Measurements from ENCODE around the gene NKX6-2.
"Not testable (repeated sequence)": the region's sequence is repeated elsewhere in the genome, so short reads cannot be mapped to it uniquely, and the experiment has no call there.

Gene NKX6-2

DNA sequence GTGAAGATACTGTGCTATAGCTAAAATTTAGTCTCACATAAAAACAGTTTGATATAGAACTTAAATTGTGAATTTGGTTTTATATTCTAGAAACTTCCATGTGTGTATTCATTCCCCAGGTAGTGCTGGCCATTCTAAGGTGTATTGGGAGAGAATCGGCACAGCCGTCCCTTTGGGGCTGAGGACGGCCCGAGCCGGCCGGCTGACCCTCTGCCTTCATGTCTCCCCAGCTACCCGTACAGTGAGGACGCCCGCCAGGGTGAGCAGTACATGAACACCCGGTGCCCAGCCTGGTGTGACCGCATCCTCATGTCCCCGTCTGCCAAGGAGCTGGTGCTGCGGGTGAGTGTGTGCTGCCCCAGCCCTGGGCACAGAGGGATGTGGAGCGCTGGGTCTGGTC, 8.5 kb downstream of the NKX6-2 start:
- no peak for DNase-seq (ENCODE audit: low read depth)
- H3K4me3 ChIP-seq (ENCODE audit: low read depth, low read length), result no peak overlapping the region
- TF ChIP-seq, protein P1, sequence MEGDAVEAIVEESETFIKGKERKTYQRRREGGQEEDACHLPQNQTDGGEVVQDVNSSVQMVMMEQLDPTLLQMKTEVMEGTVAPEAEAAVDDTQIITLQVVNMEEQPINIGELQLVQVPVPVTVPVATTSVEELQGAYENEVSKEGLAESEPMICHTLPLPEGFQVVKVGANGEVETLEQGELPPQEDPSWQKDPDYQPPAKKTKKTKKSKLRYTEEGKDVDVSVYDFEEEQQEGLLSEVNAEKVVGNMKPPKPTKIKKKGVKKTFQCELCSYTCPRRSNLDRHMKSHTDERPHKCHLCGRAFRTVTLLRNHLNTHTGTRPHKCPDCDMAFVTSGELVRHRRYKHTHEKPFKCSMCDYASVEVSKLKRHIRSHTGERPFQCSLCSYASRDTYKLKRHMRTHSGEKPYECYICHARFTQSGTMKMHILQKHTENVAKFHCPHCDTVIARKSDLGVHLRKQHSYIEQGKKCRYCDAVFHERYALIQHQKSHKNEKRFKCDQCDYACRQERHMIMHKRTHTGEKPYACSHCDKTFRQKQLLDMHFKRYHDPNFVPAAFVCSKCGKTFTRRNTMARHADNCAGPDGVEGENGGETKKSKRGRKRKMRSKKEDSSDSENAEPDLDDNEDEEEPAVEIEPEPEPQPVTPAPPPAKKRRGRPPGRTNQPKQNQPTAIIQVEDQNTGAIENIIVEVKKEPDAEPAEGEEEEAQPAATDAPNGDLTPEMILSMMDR (IDR thresholded peaks at IDR 0.05; ENCODE audit: insufficient read depth, low read depth, low read length, missing control alignments), result no peak

DNA sequence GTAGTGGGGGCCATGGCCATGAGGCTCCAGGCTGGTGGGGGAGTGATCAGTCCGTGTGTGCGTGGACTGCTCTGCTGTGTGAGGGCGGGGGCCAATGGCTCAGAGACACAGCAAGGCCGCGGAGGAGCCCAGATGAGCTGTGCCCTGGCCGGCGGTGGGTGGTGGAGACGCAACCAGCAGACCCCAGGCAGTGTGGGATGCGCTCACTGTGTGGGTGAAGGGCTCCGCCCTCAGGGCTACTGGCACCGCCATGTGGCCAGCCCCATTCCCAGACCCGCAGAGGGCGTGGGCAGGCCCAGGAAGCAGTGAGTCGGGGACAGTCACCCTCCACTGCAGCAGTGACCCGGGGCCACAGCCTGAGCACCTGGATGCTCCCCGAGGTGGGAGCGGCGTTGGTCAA, 9.1 kb downstream of the NKX6-2 start:
- no peak for DNase-seq (ENCODE audit: low read depth)
- no peak overlapping the region for H3K4me3 ChIP-seq (ENCODE audit: low read depth, low read length)
- TF ChIP-seq, protein P1 (IDR thresholded peaks at IDR 0.05; ENCODE audit: insufficient read depth, low read depth, low read length, missing control alignments), result no peak

DNA sequence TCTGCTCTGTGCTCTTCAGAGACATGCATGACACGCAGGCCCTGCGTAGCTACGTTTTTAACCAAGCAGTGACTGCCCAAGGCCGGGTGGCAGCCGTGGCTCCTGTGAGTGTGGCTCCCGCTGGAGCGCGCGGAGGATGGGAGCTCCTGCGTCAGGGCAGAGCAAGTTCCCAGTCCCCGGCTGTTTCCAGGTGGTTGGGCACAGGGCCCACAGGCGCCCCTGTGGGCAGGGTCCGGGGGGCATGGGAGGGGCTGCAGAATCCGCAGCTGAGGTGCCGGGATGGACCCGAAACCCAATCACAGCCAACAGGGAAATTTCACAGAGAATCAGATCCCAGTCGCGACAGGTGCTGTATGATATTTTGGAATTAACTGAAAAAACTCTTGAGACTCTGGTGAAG, 9.8 kb downstream of the NKX6-2 start:
- TF ChIP-seq, protein P1 (IDR thresholded peaks at IDR 0.05; ENCODE audit: insufficient read depth, low read depth, low read length, missing control alignments), result no peak
- H3K4me3 ChIP-seq (ENCODE audit: low read depth, low read length), result no peak overlapping the region
- no peak for DNase-seq (ENCODE audit: low read depth)

DNA sequence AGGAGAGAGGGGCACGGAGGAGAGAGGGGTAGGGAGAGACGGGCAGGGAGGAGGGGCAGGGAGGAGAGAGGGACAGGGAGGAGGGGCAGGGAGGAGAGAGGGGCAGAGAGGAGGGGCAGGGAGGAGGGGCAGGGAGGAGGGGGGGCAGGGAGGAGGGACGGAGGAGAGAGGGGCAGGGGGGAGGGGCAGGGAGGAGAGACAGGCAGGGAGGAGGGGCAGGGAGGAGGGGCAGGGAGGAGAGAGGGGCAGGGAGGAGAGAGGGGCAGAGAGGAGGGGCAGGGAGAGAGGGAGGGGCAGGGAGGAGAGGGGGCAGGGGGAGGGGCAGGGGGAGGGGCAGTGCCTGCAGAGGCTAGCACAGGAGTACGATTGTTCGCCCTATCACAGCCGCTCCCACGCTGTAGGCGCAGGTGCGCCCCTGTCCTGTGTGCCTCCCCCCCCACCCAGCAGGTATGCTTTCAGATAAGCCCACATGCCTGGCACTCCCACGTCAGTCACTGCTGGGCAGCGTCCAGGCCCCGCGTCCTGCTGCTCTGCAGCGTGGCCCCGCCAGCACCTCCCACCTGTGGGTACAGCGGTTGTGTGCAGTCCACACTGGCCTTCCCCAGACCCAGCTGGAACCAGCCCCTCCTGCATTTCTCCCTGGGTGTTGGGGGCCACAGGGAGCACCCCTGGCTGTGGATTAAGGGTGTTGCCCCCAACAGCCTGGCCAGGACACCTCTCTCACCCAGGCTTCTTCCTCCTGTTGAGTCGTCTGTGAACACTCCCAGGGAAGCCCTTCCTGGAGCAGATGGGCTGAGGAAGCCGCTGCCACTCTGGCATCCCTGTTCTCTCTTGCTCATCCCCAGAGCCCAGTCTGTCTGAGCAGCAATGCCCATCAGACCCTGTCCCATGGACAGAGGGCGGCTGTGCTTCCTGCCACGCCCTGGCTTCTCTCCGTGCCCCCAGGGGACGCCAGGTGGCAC, 10.8 kb downstream of the NKX6-2 start:
- no peak overlapping the region for H3K4me3 ChIP-seq (ENCODE audit: low read depth, low read length)
- TF ChIP-seq, protein P1 (IDR thresholded peaks at IDR 0.05; ENCODE audit: insufficient read depth, low read depth, low read length, missing control alignments), result no peak
- no peak for DNase-seq (ENCODE audit: low read depth)

DNA sequence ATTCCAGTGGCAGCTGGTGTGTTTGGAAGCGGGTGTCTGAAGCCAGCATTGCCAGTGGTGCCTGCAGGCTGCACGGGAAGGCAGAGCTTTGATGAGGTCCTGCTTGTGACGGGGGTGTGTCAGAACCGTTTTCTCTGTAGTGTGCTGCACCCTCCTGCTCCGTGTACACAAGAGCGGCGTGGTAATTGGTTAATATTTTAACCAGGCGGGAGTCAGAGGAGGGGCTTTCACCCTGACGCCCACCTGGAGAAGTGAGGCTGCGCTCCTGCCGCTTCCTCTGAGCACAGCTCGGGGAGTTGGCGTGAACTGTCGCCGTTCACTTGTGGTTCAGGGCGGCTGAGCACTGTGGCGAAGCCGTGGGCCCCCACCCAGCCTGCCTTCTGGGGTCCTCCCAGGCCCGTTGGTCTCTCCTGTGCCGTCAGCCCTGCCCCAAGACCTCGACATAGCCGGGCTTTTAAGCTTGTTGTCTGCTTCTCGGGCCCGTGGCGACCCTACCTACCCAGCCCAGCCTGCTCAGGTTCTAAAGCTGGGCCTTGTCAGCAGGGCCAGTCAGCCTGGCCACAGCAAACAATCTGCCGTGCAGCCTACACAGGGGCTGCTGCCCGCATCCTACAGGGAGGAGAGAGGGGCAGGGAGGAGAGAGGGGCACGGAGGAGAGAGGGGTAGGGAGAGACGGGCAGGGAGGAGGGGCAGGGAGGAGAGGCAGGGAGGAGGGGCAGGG, 11.6 kb downstream of the NKX6-2 start:
- no peak overlapping the region for H3K4me3 ChIP-seq (ENCODE audit: low read depth, low read length)
- TF ChIP-seq, protein P1 (IDR thresholded peaks at IDR 0.05; ENCODE audit: insufficient read depth, low read depth, low read length, missing control alignments), result no peak
- DNase-seq (ENCODE audit: low read depth), result no peak

DNA sequence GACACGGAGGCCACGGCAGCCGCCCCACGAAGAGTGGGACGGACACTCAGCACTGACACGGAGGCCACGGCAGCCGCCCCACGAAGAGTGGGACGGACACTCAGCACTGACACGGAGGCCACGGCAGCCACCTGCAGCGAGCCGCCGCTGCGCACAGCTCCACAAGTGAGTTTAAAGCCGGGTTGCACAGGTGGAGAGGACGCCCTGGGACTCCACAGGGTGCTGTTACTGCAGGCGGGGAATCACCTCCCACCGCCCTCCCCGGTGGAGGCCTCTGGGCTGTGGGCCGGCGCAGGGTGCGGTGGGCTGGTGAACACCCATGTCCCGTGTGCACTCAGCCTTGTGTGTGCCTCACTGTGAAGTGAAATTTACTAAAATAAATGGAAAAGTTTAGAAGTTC, 13.1 kb downstream of the NKX6-2 start:
- not testable (repeated sequence) for DNase-seq (ENCODE audit: low read depth); H3K4me3 ChIP-seq (ENCODE audit: low read depth, low read length)

All from GM12865 (cell line).